ENCODE data around the gene SPEN. TPM values are rescaled to one million over a fixed set of nuclear protein-coding genes. Genes with fewer than 3 reads are reported as not detected.
"Not testable (repeated sequence)": the region's sequence is repeated elsewhere in the genome, so short reads cannot be mapped to it uniquely, and the experiment has no call there.

Gene SPEN
- total RNA-seq, 2 experiments from 2014 or later, result 73.5 to 76.7 TPM

GRCh38 chr1:15918962-15919715, 71.6 kb downstream of the SPEN start:
- intact Hi-C loops (cut with DNase I, micrococcal nuclease), result loop anchor here (5.0 kb wide), 5 partner anchors 38 to 102 kb away; partner anchors contain the start of gene SPEN (in 1 of the 2)
- H3K4me1 ChIP-seq (ENCODE audit: insufficient read depth, low read length), result peaks cover 17% of the 10 kb centered on the region
- H3K27ac ChIP-seq (ENCODE audit: low read depth in 1 of 2, low read length in 2 of 2), result no peak overlapping the region
- H3K4me1 Mint-ChIP-seq (ENCODE audit: low read depth), result peaks cover 30% of the 10 kb centered on the region
- H3K27me3 ChIP-seq (ENCODE audit: control insufficient read depth in 1 of 2, insufficient read depth in 2 of 2, low read length in 2 of 2), result no peaks in the 10 kb centered on the region
- H3K4me3 Mint-ChIP-seq, result no peak overlapping the region
- peaks cover 89% of the 10 kb centered on the region for H3K36me3 Mint-ChIP-seq (ENCODE audit: low read depth)
- POLR2A ChIA-PET, result no interaction called here
- peaks cover 48% of the 10 kb centered on the region for H3K36me3 ChIP-seq (ENCODE audit: insufficient read depth, low read length)
- no peaks in the 10 kb centered on the region for H3K9me3 ChIP-seq (ENCODE audit: control insufficient read depth in 1 of 2, insufficient read depth in 1 of 2, low read length in 2 of 2)
- H3K9me3 Mint-ChIP-seq, result no peaks in the 10 kb centered on the region
- TF ChIP-seq CTCF (IDR thresholded peaks at IDR 0.05), result no peak
- DNase-seq (peak in 9 of 14 experiments; percentile 14 to 71 (median 27)), ATAC-seq (ENCODE audit: poor library complexity) (peak; percentile 84)
- no peak overlapping the region for H3K4me3 ChIP-seq (ENCODE audit: low read length)
- CTCF ChIA-PET, result interaction anchor here (1.1 to 2.9 kb wide), 2 partner anchors 13 to 104 kb away, joined by 6 to 9 read pairs; no protein-coding TSS in a partner anchor
- H3K27ac Mint-ChIP-seq, result peak overlapping the region; percentile 18
- no peaks in the 10 kb centered on the region for H3K27me3 Mint-ChIP-seq

- DNase-seq (no peak), ATAC-seq (ENCODE audit: poor library complexity) (no peak)
- Mint-ChIP-seq H3K36me3 (ENCODE audit: low read depth) (peaks cover 86% of the 10 kb centered on the region), H3K27ac (no peak overlapping the region), H3K9me3 (no peaks in the 10 kb centered on the region), H3K27me3 (no peaks in the 10 kb centered on the region), H3K4me1 (ENCODE audit: low read depth) (peaks cover 12% of the 10 kb centered on the region), H3K4me3 (no peak overlapping the region)
- Histone ChIP-seq H3K36me3 (ENCODE audit: insufficient read depth, low read length) (peaks cover 80% of the 10 kb centered on the region), H3K4me3 (ENCODE audit: low read length) (no peak overlapping the region), H3K4me1 (ENCODE audit: insufficient read depth, low read length) (peaks cover 4% of the 10 kb centered on the region), H3K27me3 (ENCODE audit: control insufficient read depth in 1 of 2, insufficient read depth in 2 of 2, low read length in 2 of 2) (no peaks in the 10 kb centered on the region), H3K9me3 (ENCODE audit: control insufficient read depth in 1 of 2, insufficient read depth in 1 of 2, low read length in 2 of 2) (no peaks in the 10 kb centered on the region), H3K27ac (ENCODE audit: low read depth in 1 of 2, low read length in 2 of 2) (no peak overlapping the region)
- ChIA-PET POLR2A (interaction anchor here (0.9 kb wide), 1 partner anchor 12 kb away, joined by 4 read pairs; no protein-coding TSS in a partner anchor), CTCF (interaction anchor here (1.0 kb wide), 1 partner anchor 13 kb away, joined by 3 read pairs; no protein-coding TSS in a partner anchor)
- intact Hi-C loops (cut with DNase I, micrococcal nuclease), result no loop called here
- TF ChIP-seq CTCF (IDR thresholded peaks at IDR 0.05), result no peak
Measured at GRCh38 chr1:15923241-15923640, 75.7 kb downstream of the SPEN start.

GRCh38 chr1:15926448-15926847, 78.9 kb downstream of the SPEN start:
- H3K27me3 Mint-ChIP-seq; H3K4me3 Mint-ChIP-seq; H3K4me1 Mint-ChIP-seq (ENCODE audit: low read depth); DNase-seq; H3K4me3 ChIP-seq (ENCODE audit: low read length); ATAC-seq (ENCODE audit: poor library complexity); H3K9me3 ChIP-seq (ENCODE audit: control insufficient read depth in 1 of 2, insufficient read depth in 1 of 2, low read length in 2 of 2); H3K9me3 Mint-ChIP-seq; H3K27me3 ChIP-seq (ENCODE audit: control insufficient read depth in 1 of 2, insufficient read depth in 2 of 2, low read length in 2 of 2); H3K4me1 ChIP-seq (ENCODE audit: insufficient read depth, low read length); intact Hi-C loops (cut with DNase I, micrococcal nuclease); H3K27ac ChIP-seq (ENCODE audit: low read depth in 1 of 2, low read length in 2 of 2); H3K27ac Mint-ChIP-seq: not testable (repeated sequence)
- ChIA-PET POLR2A (interaction anchor here (1.0 to 1.3 kb wide), 2 partner anchors 18 to 77 kb away, joined by 3 to 4 read pairs; no protein-coding TSS in a partner anchor), CTCF (interaction anchor here (0.5 to 0.6 kb wide), 2 partner anchors 66 to 111 kb away, joined by 3 to 4 read pairs; no protein-coding TSS in a partner anchor)
- peaks cover 90% of the 10 kb centered on the region for H3K36me3 Mint-ChIP-seq (ENCODE audit: low read depth)
- peaks cover 90% of the 10 kb centered on the region for H3K36me3 ChIP-seq (ENCODE audit: insufficient read depth, low read length)
